H1 (cell line): ENCODE measurements around the gene UBXN4. TPM values are rescaled to one million over a fixed set of nuclear protein-coding genes. Genes with fewer than 3 reads are reported as not detected.

Experiments
- CTCF ChIA-PET: fragments of 300-600 bp; sonication (Branson Sonifier 250); formaldehyde crosslinking; loops from one replicate; lab custom pipeline; 2021; ENCODE audit not compliant: partially characterized antibody; lab: Charles Lee
- POLR2A ChIA-PET: fragments of 300-600 bp; sonication (Branson Sonifier 250); formaldehyde crosslinking; loops from one replicate; lab custom pipeline; 2021; ENCODE audit warnings: inconsistent platforms; ENCODE audit not compliant: partially characterized antibody; lab: Charles Lee
- DNase-seq, 2 experiments: peaks; one replicate each; pipeline versions ENCODE4 v3.0.0 to v3.0.0-alpha.2; 2010 to 2022; ENCODE audit warnings: low spot score in 2 of 2, low read depth in 1 of 2, mixed read lengths in 1 of 2
- FAIRE-seq: peaks from 2 replicates; lab custom pipeline; 2011; peaks lifted over from hg19 to GRCh38; lab: Jason Lieb, UNC
- H2AFZ ChIP-seq: 2 replicates; pipeline ENCODE4 v1.8.1; 2012; ENCODE audit warnings: low read length, inconsistent platforms
- H2AK5ac ChIP-seq: 2 replicates; pipeline ENCODE4 v1.6.1; 2013; ENCODE audit warnings: low read depth, low read length
- H2BK120ac ChIP-seq: replicated peaks from 2 replicates; pipeline ENCODE3; 2013; ENCODE audit warnings: low read depth, low read length, inconsistent platforms
- H2BK12ac ChIP-seq: 2 replicates; pipeline ENCODE4 v1.6.1; 2013; ENCODE audit warnings: low read depth, low read length
- H2BK15ac ChIP-seq: 2 replicates; pipeline ENCODE4 v1.6.1; 2013; ENCODE audit warnings: low read length
- H2BK20ac ChIP-seq: 2 replicates; pipeline ENCODE4 v1.6.1; 2013; ENCODE audit warnings: low read length
- H2BK5ac ChIP-seq: 2 replicates; pipeline ENCODE4 v1.6.1; 2013; ENCODE audit warnings: low read depth, low read length
- H3K14ac ChIP-seq: 2 replicates; pipeline ENCODE4 v1.6.1; 2013; ENCODE audit warnings: inconsistent platforms; ENCODE audit not compliant: insufficient read length
- H3K18ac ChIP-seq: 2 replicates; pipeline ENCODE4 v1.6.1; 2013; ENCODE audit warnings: low read length; ENCODE audit errors: extremely low read depth
- H3K23ac ChIP-seq: 2 replicates; pipeline ENCODE4 v1.6.1; 2013; ENCODE audit warnings: inconsistent platforms; ENCODE audit not compliant: insufficient read length
- H3K23me2 ChIP-seq: 2 replicates; pipeline ENCODE4 v1.6.1; 2013; ENCODE audit warnings: low read depth, low read length
- H3K27ac ChIP-seq: 2 replicates; pipeline ENCODE4 v1.6.1; 2011; ENCODE audit warnings: low read depth, low read length, inconsistent platforms
- H3K27me3 ChIP-seq, 4 experiments: replicated peaks in 1 of 4; 1 replicate in 1 of 4; 2 replicates in 3 of 4; pipeline versions ENCODE4 v1.6.1 to v1.8.1; 2011 to 2013; ENCODE audit warnings: low read length in 3 of 4, mild to moderate bottlenecking in 3 of 4, inconsistent platforms in 2 of 4, mixed read lengths in 2 of 4, moderate library complexity in 1 of 4; ENCODE audit not compliant: control insufficient read depth in 3 of 4, insufficient read depth in 3 of 4; ENCODE audit errors: extremely low read depth in 1 of 4
- H3K36me3 ChIP-seq, 4 experiments: 2 replicates each; pipeline versions ENCODE4 v1.6.1 to v1.8.1; 2011 to 2013; ENCODE audit warnings: mild to moderate bottlenecking in 4 of 4, low read length in 3 of 4, moderate library complexity in 2 of 4, control low read depth in 1 of 4, inconsistent platforms in 1 of 4; ENCODE audit not compliant: insufficient read depth in 4 of 4, control insufficient read depth in 2 of 4
- H3K4ac ChIP-seq: replicated peaks from 2 replicates; pipeline ENCODE3; 2013; ENCODE audit warnings: low read length, low read depth, mixed read lengths, inconsistent platforms; ENCODE audit not compliant: insufficient read length
- H3K4me1 ChIP-seq, 4 experiments: replicated peaks in 1 of 4; 1 replicate in 1 of 4; 2 replicates in 3 of 4; pipeline versions ENCODE4 v1.6.1 to v1.8.1; 2011 to 2013; ENCODE audit warnings: low read length in 3 of 4, inconsistent platforms in 2 of 4, mixed read lengths in 1 of 4; ENCODE audit not compliant: insufficient read depth in 4 of 4, control insufficient read depth in 3 of 4
- H3K4me2 ChIP-seq, 2 experiments: 2 replicates each; pipeline versions ENCODE4 v1.6.1 to v1.8.1; 2011 to 2013; ENCODE audit warnings: low read depth in 2 of 2, low read length in 2 of 2, control low read depth in 1 of 2, inconsistent platforms in 1 of 2, mild to moderate bottlenecking in 1 of 2; ENCODE audit not compliant: insufficient read depth in 1 of 2
- H3K4me3 ChIP-seq, 4 experiments: fragments of 200-600, 300-600 bp in 1 of 4; sonication (generic), shearing (Covaris generic), sonication (Bioruptor Twin) in 1 of 4; 2 replicates each; pipeline versions ENCODE4 v1.5.1 to v1.8.1; 2011 to 2016; ENCODE audit warnings: low read length in 4 of 4, low read depth in 3 of 4, control low read depth in 2 of 4, inconsistent platforms in 2 of 4, mild to moderate bottlenecking in 2 of 4, mixed read lengths in 1 of 4, moderate library complexity in 1 of 4; ENCODE audit not compliant: insufficient read depth in 2 of 4; ENCODE audit errors: extremely low read depth in 1 of 4
- H3K56ac ChIP-seq: replicated peaks from 2 replicates; pipeline ENCODE3; 2013; ENCODE audit warnings: low read depth, mild to moderate bottlenecking, mixed read lengths, low read length, inconsistent platforms; ENCODE audit not compliant: insufficient read length
- H3K79me1 ChIP-seq: 2 replicates; pipeline ENCODE4 v1.6.1; 2013; ENCODE audit warnings: low read depth, low read length, control low read depth
- H3K79me2 ChIP-seq, 2 experiments: 2 replicates each; pipeline versions ENCODE4 v1.6.1 to v1.8.1; 2012 to 2013; ENCODE audit warnings: low read length in 2 of 2, mild to moderate bottlenecking in 2 of 2, inconsistent platforms in 1 of 2; ENCODE audit not compliant: insufficient read depth in 2 of 2, control insufficient read depth in 1 of 2
- H3K9ac ChIP-seq, 4 experiments: replicated peaks in 1 of 4; 1 replicate in 1 of 4; 2 replicates in 3 of 4; pipeline versions ENCODE4 v1.6.1 to v1.8.1; 2011 to 2013; ENCODE audit warnings: low read depth in 3 of 4, low read length in 3 of 4, control low read depth in 2 of 4, mild to moderate bottlenecking in 2 of 4, moderate library complexity in 2 of 4, inconsistent platforms in 1 of 4; ENCODE audit errors: extremely low read depth in 1 of 4
- H3K9me3 ChIP-seq, 2 experiments: 2 replicates each; pipeline versions ENCODE4 v1.6.1 to v1.8.1; 2012 to 2013; ENCODE audit warnings: mild to moderate bottlenecking in 2 of 2, moderate library complexity in 2 of 2, control low read depth in 1 of 2, inconsistent platforms in 1 of 2, low read depth in 1 of 2, low read length in 1 of 2, mixed read lengths in 1 of 2; ENCODE audit not compliant: insufficient read depth in 2 of 2
- H4K20me1 ChIP-seq, 2 experiments: replicated peaks in 1 of 2; 2 replicates each; pipeline versions ENCODE3 to v1.8.1; 2011 to 2013; ENCODE audit warnings: inconsistent platforms in 2 of 2, low read length in 2 of 2, mild to moderate bottlenecking in 1 of 2; ENCODE audit not compliant: insufficient read depth in 2 of 2, control insufficient read depth in 1 of 2
- H4K5ac ChIP-seq: 2 replicates; pipeline ENCODE4 v1.6.1; 2013; ENCODE audit warnings: low read length, low read depth, mixed read lengths, inconsistent platforms; ENCODE audit not compliant: insufficient read length
- H4K8ac ChIP-seq: 2 replicates; pipeline ENCODE4 v1.8.0; 2013; ENCODE audit warnings: mild to moderate bottlenecking, moderate library complexity, low read length, inconsistent platforms; ENCODE audit not compliant: insufficient read depth; ENCODE audit errors: extremely low read depth
- H4K91ac ChIP-seq: replicated peaks from 2 replicates; pipeline ENCODE3; 2013; ENCODE audit warnings: low read length, mixed read lengths, inconsistent platforms; ENCODE audit not compliant: insufficient read length
- ASH2L ChIP-seq: fragments of 200-600, 300-600 bp; sonication (generic); IDR thresholded peaks from one replicate; pipeline ENCODE4 v1.7.1; 2017; ENCODE audit warnings: low read length
- BCL11A ChIP-seq, 2 experiments: IDR thresholded peaks; one replicate each; pipeline ENCODE4 v1.6.1; 2011; ENCODE audit warnings: low read depth in 2 of 2, low read length in 2 of 2, mild to moderate bottlenecking in 2 of 2
- CEBPB ChIP-seq: IDR thresholded peaks from 2 replicates; pipeline ENCODE4 v1.6.1; 2012; ENCODE audit warnings: low read depth, low read length
- CHD2 ChIP-seq: IDR thresholded peaks from 2 replicates; pipeline ENCODE4 v1.6.1; 2012; ENCODE audit warnings: low read length, improper control_type of control experiment
- JUND ChIP-seq: IDR thresholded peaks from 2 replicates; pipeline ENCODE4 v1.6.1; 2011; ENCODE audit warnings: mild to moderate bottlenecking, improper control_type of control experiment, low read length
- POLR2A ChIP-seq, 2 experiments: IDR thresholded peaks; 1 replicate in 1 of 2; 2 replicates in 1 of 2; pipeline ENCODE4 v1.6.1; 2011; ENCODE audit warnings: low read depth in 2 of 2, low read length in 2 of 2, mild to moderate bottlenecking in 2 of 2; ENCODE audit errors: control extremely low read depth in 1 of 2
- RFX5 ChIP-seq: IDR thresholded peaks from 2 replicates; pipeline ENCODE4 v1.6.1; 2011; ENCODE audit warnings: low read depth, low read length, improper control_type of control experiment, borderline replicate concordance
- RXRA ChIP-seq: IDR thresholded peaks from 2 replicates; pipeline ENCODE4 v1.6.1; 2011; ENCODE audit warnings: low read depth, mild to moderate bottlenecking, low read length, moderate library complexity; ENCODE audit not compliant: insufficient read depth
- SIN3A ChIP-seq, 2 experiments: IDR thresholded peaks in 1 of 2; conservative IDR thresholded peaks in 1 of 2; 2 replicates each; pipeline ENCODE4 v1.6.1; 2011 to 2012; ENCODE audit warnings: low read length in 2 of 2, improper control_type of control experiment in 1 of 2, low read depth in 1 of 2, mild to moderate bottlenecking in 1 of 2
- SIRT6 ChIP-seq: IDR thresholded peaks from one replicate; pipeline ENCODE4 v1.7.1; 2012; ENCODE audit warnings: low read length, inconsistent platforms
- TAF7 ChIP-seq: optimal IDR thresholded peaks from 2 replicates; pipeline ENCODE3; 2011; ENCODE audit warnings: low read depth, mild to moderate bottlenecking, inconsistent platforms, low read length, moderate library complexity, borderline replicate concordance
- YY1 ChIP-seq: IDR thresholded peaks from 2 replicates; pipeline ENCODE4 v1.6.1; 2011; ENCODE audit warnings: low read depth, mild to moderate bottlenecking, low read length
- WGBS, 2 experiments: shearing (Covaris generic) in 1 of 2; methylation state at CpG; one replicate each; pipeline versions ENCODE4 v1.1.6 to v1.1.7; 2013 to 2015; ENCODE audit warnings: low lambda C conversion rate in 2 of 2, mixed read lengths in 2 of 2, inconsistent platforms in 1 of 2, low coverage in 1 of 2, missing lambda C conversion rate in 1 of 2; ENCODE audit not compliant: insufficient replicate concordance in 2 of 2, insufficient coverage in 1 of 2, insufficient read length in 1 of 2; ENCODE audit errors: extremely low coverage in 1 of 2, missing lambda C conversion rate in 1 of 2; 5-methylcytosine and 5-hydroxymethylcytosine counted together
- polyA plus RNA-seq, 7 experiments: library from polyadenylated mRNA; depleted of rRNA in 3 of 7; stranded (reverse) in 5 of 7; unstranded in 2 of 7; fragments of >200 nt in 5 of 7; fragments of 200-250 nt in 2 of 7; gene quantifications; 1 replicate in 5 of 7; 2 replicates in 1 of 7; 4 replicates in 1 of 7; pipeline versions ENCODE4 v1.2.1 to v1.2.3, GENCODE V29; 2011 to 2013; ENCODE audit warnings: missing spikeins in 2 of 7, mixed read lengths in 2 of 7
- total RNA-seq: library from RNA; stranded (reverse); fragmentation: NEBNext Ultra II Directional; extraction: Animal tissue kit (Norgen Biotek cat#: 25700); gene quantifications from 2 replicates; pipeline ENCODE4 v1.2.1, GENCODE V29; 2021
- TF ChIP-seq, protein P1 (sequence below), 3 experiments: IDR thresholded peaks; 1 replicate in 2 of 3; 2 replicates in 1 of 3; pipeline versions ENCODE4 v1.5.1 to v1.6.1; 2011; ENCODE audit warnings: low read length in 3 of 3, mild to moderate bottlenecking in 3 of 3, inconsistent platforms in 2 of 3, low read depth in 1 of 3, moderate library complexity in 1 of 3; ENCODE audit not compliant: insufficient read depth in 1 of 3; ENCODE audit errors: control extremely low read depth in 1 of 3

The UBXN4 gene
- total and polyA plus RNA-seq, 2 of the 8 experiments (the other 6 are each of a cell fraction or from before 2014, with no cell fraction given): 20.1 to 64.2 TPM

DNA sequence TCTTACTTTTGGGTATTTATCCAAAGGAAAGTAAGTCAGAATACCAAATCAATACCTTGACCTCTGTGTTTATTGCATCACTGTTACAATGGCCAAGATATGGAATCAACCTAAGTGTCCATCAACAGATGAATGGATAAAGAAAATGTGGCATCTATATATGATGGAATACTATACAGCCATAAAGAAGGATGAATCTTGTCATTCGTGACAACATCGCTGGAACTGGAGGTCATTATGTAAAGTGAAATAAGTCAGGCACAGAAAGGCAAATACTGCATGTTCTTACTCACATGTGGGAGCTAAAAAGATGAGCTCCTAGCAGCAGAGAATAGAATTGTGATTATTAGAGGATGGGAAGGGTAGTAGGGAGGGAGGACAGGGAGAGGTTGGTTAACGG lies 60.7 kb downstream of the UBXN4 start:
- Histone ChIP-seq H2AFZ (no peak overlapping the region), H4K8ac (no peak overlapping the region), H3K4me1 (no peaks in the 10 kb centered on the region), H3K79me1 (no peaks in the 10 kb centered on the region), H2BK120ac (no peak overlapping the region), H3K18ac (no peak overlapping the region), H3K14ac (no peak overlapping the region), H2AK5ac (no peak overlapping the region), H4K20me1 (no peaks in the 10 kb centered on the region), H3K4me3 (no peak overlapping the region), H3K36me3 (no peaks in the 10 kb centered on the region), H2BK15ac (no peak overlapping the region), H2BK5ac (no peak overlapping the region), H3K23ac (no peak overlapping the region), H4K91ac (no peak overlapping the region), H3K9ac (no peak overlapping the region), H2BK12ac (no peak overlapping the region), H2BK20ac (no peak overlapping the region), H4K5ac (no peak overlapping the region), H3K9me3 (peaks cover 15 to 29% of the 10 kb centered on the region in 2 experiments), H3K27me3 (no peaks in the 10 kb centered on the region), H3K4ac (no peak overlapping the region), H3K79me2 (no peaks in the 10 kb centered on the region), H3K56ac (no peak overlapping the region), H3K4me2 (no peak overlapping the region), H3K27ac (no peak overlapping the region), H3K23me2 (no peaks in the 10 kb centered on the region)
- 67% methylated on average over 3 of the region's 3 CpGs; no CpG with 5 or more reads in 1 of the 2 experiments for WGBS, 2 experiments
- DNase-seq (no peak), FAIRE-seq (no peak)
- POLR2A ChIA-PET: no interaction called here
- CTCF ChIA-PET: interaction anchor here (1.4 to 2.1 kb wide), 3 partner anchors 10 to 111 kb away, joined by 3 to 7 read pairs (median 4); no protein-coding TSS in a partner anchor
- TF ChIP-seq JUND (no peak), YY1 (no peak), CHD2 (no peak), BCL11A (IDR thresholded peaks at IDR 0.05; ENCODE audit: low read depth in 2 of 2, low read length in 2 of 2) (no peak), RFX5 (no peak), ASH2L (no peak), SIRT6 (no peak), POLR2A (IDR thresholded peaks at IDR 0.05; ENCODE audit: control extremely low read depth in 1 of 2, low read depth in 2 of 2, low read length in 2 of 2) (no peak), RXRA (no peak), SIN3A (conservative IDR thresholded peaks at IDR 0.05 in 1 of 2, IDR thresholded peaks at IDR 0.05 in 1 of 2; ENCODE audit: low read depth in 1 of 2, low read length in 2 of 2) (no peak), CEBPB (no peak), TAF7 (no peak)
- TF ChIP-seq, protein P1, sequence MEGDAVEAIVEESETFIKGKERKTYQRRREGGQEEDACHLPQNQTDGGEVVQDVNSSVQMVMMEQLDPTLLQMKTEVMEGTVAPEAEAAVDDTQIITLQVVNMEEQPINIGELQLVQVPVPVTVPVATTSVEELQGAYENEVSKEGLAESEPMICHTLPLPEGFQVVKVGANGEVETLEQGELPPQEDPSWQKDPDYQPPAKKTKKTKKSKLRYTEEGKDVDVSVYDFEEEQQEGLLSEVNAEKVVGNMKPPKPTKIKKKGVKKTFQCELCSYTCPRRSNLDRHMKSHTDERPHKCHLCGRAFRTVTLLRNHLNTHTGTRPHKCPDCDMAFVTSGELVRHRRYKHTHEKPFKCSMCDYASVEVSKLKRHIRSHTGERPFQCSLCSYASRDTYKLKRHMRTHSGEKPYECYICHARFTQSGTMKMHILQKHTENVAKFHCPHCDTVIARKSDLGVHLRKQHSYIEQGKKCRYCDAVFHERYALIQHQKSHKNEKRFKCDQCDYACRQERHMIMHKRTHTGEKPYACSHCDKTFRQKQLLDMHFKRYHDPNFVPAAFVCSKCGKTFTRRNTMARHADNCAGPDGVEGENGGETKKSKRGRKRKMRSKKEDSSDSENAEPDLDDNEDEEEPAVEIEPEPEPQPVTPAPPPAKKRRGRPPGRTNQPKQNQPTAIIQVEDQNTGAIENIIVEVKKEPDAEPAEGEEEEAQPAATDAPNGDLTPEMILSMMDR (IDR thresholded peaks at IDR 0.05; ENCODE audit: control extremely low read depth in 1 of 3, insufficient read depth in 1 of 3, low read depth in 1 of 3, low read length in 3 of 3): no peak
